Dedifferentiated amniotic fluid mesenchymal stem cell (primary cell): ENCODE results near the gene IREB2.

Source experiments
- DNase-seq: peaks from one replicate; pipeline ENCODE4 v3.0.0-alpha.2; 2016; ENCODE audit errors: extremely low spot score

IREB2 gene

GRCh38 chr15:78550815-78551214 is 112.8 kb downstream of the IREB2 start:
- DNase-seq, result no peak
